Measurements from ENCODE around the gene CITED4.
"Not testable (repeated sequence)": the region's sequence is repeated elsewhere in the genome, so short reads cannot be mapped to it uniquely, and the experiment has no call there.

CITED4 gene

GRCh38 chr1:40862008-40862863 is at the start of gene CITED4:
Gene CITED4 (minus strand): TSS chr1:40862363. CDS start chr1:40862127, 236 bp downstream.
- peak within 1 kb of the TSS; percentile 78 to 94 for H3K27ac Mint-ChIP-seq
- H3K4me3 Mint-ChIP-seq: peak within 1 kb of the TSS; percentile 89 to 92
- peaks cover 26% of the 10 kb centered on the region for H3K4me1 Mint-ChIP-seq
- DNase-seq (peak; percentile 95), ATAC-seq (peak; percentile 93)
- peaks cover 31% of the 10 kb centered on the region for H3K27me3 Mint-ChIP-seq
- no peaks in the 10 kb centered on the region for H3K9me3 Mint-ChIP-seq

GRCh38 chr1:40911105-40911504 is 48.9 kb upstream of the CITED4 start:
- DNase-seq: no peak
- no peak overlapping the region for H3K27ac Mint-ChIP-seq
- no peaks in the 10 kb centered on the region for H3K9me3 Mint-ChIP-seq
- H3K4me1 Mint-ChIP-seq: no peaks in the 10 kb centered on the region
- no peak overlapping the region for H3K4me3 Mint-ChIP-seq
- H3K27me3 Mint-ChIP-seq: no peaks in the 10 kb centered on the region
- no peak for ATAC-seq

GRCh38 chr1:40909281-40909680 is 47.1 kb upstream of the CITED4 start:
- no peak for ATAC-seq
- DNase-seq: no peak
- no peak overlapping the region for H3K4me3 Mint-ChIP-seq
- no peaks in the 10 kb centered on the region for H3K4me1 Mint-ChIP-seq
- H3K9me3 Mint-ChIP-seq: no peaks in the 10 kb centered on the region
- no peak overlapping the region for H3K27ac Mint-ChIP-seq
- H3K27me3 Mint-ChIP-seq: no peaks in the 10 kb centered on the region

GRCh38 chr1:40908350-40908749 is 46.2 kb upstream of the CITED4 start:
- no peak overlapping the region for H3K4me3 Mint-ChIP-seq
- H3K27me3 Mint-ChIP-seq: no peaks in the 10 kb centered on the region
- no peak overlapping the region for H3K27ac Mint-ChIP-seq
- ATAC-seq (no peak), DNase-seq (no peak)
- H3K9me3 Mint-ChIP-seq: no peaks in the 10 kb centered on the region
- H3K4me1 Mint-ChIP-seq: no peaks in the 10 kb centered on the region

- no peak for ATAC-seq
- DNase-seq: no peak
- H3K4me1 Mint-ChIP-seq: no peaks in the 10 kb centered on the region
- H3K9me3 Mint-ChIP-seq: no peaks in the 10 kb centered on the region
- no peak overlapping the region for H3K4me3 Mint-ChIP-seq
- H3K27me3 Mint-ChIP-seq: no peaks in the 10 kb centered on the region
- H3K27ac Mint-ChIP-seq: no peak overlapping the region
These were observed 45.7 kb upstream of the CITED4 start for GRCh38 chr1:40907899-40908298.

GRCh38 chr1:40906781-40907400 is 44.7 kb upstream of the CITED4 start:
- DNase-seq: no peak
- H3K4me3 Mint-ChIP-seq: no peak overlapping the region
- H3K27me3 Mint-ChIP-seq: no peaks in the 10 kb centered on the region
- ATAC-seq: no peak
- no peaks in the 10 kb centered on the region for H3K4me1 Mint-ChIP-seq
- H3K27ac Mint-ChIP-seq: no peak overlapping the region
- no peaks in the 10 kb centered on the region for H3K9me3 Mint-ChIP-seq

GRCh38 chr1:40905061-40905460 is 42.9 kb upstream of the CITED4 start:
- H3K4me3 Mint-ChIP-seq: no peak overlapping the region
- H3K4me1 Mint-ChIP-seq: no peaks in the 10 kb centered on the region
- DNase-seq (no peak), ATAC-seq (no peak)
- no peak overlapping the region for H3K27ac Mint-ChIP-seq
- no peaks in the 10 kb centered on the region for H3K9me3 Mint-ChIP-seq
- H3K27me3 Mint-ChIP-seq: no peaks in the 10 kb centered on the region

- H3K4me3 Mint-ChIP-seq: no peak overlapping the region
- no peak for ATAC-seq
- no peaks in the 10 kb centered on the region for H3K9me3 Mint-ChIP-seq
- H3K27me3 Mint-ChIP-seq: no peaks in the 10 kb centered on the region
- peaks cover 7% of the 10 kb centered on the region for H3K4me1 Mint-ChIP-seq
- H3K27ac Mint-ChIP-seq: no peak overlapping the region
- DNase-seq: no peak
These were observed 40.9 kb upstream of the CITED4 start for GRCh38 chr1:40903106-40903505.

GRCh38 chr1:40901886-40902852 is 40.0 kb upstream of the CITED4 start:
- H3K27ac Mint-ChIP-seq: no peak overlapping the region
- H3K4me1 Mint-ChIP-seq: peaks cover 15% of the 10 kb centered on the region
- H3K4me3 Mint-ChIP-seq: no peak overlapping the region
- no peaks in the 10 kb centered on the region for H3K27me3 Mint-ChIP-seq
- H3K9me3 Mint-ChIP-seq: no peaks in the 10 kb centered on the region
- ATAC-seq: no peak
- no peak for DNase-seq

- ATAC-seq (no peak), DNase-seq (no peak)
- peaks cover 20% of the 10 kb centered on the region for H3K4me1 Mint-ChIP-seq
- H3K27ac Mint-ChIP-seq: no peak overlapping the region
- H3K4me3 Mint-ChIP-seq: no peak overlapping the region
- peaks cover 10% of the 10 kb centered on the region in 2 donors for H3K9me3 Mint-ChIP-seq
- no peaks in the 10 kb centered on the region for H3K27me3 Mint-ChIP-seq
These were observed 37.2 kb upstream of the CITED4 start for GRCh38 chr1:40899230-40899870.

- peak; percentile 80 for ATAC-seq
- peaks cover 19% of the 10 kb centered on the region in 2 donors for H3K9me3 Mint-ChIP-seq
- peaks cover 20% of the 10 kb centered on the region for H3K4me1 Mint-ChIP-seq
- peak in 1 of 2 donors; percentile 34 for DNase-seq
- H3K27me3 Mint-ChIP-seq: no peaks in the 10 kb centered on the region
- H3K27ac Mint-ChIP-seq: peak overlapping the region in 1 of 2 donors; percentile 46
- H3K4me3 Mint-ChIP-seq: no peak overlapping the region
These were observed 36.3 kb upstream of the CITED4 start for GRCh38 chr1:40898431-40898901.

- peaks cover 26 to 27% of the 10 kb centered on the region in 2 donors for H3K9me3 Mint-ChIP-seq
- peaks cover 20% of the 10 kb centered on the region for H3K4me1 Mint-ChIP-seq
- no peak overlapping the region for H3K27ac Mint-ChIP-seq
- no peak for ATAC-seq
- H3K4me3 Mint-ChIP-seq: no peak overlapping the region
- no peak for DNase-seq
- H3K27me3 Mint-ChIP-seq: no peaks in the 10 kb centered on the region
These were observed 35.4 kb upstream of the CITED4 start for GRCh38 chr1:40897513-40897912.

- H3K9me3 Mint-ChIP-seq: peaks cover 26 to 27% of the 10 kb centered on the region in 2 donors
- H3K4me3 Mint-ChIP-seq: no peak overlapping the region
- H3K27me3 Mint-ChIP-seq: no peaks in the 10 kb centered on the region
- H3K27ac Mint-ChIP-seq: no peak overlapping the region
- ATAC-seq (no peak), DNase-seq (no peak)
- peaks cover 20% of the 10 kb centered on the region for H3K4me1 Mint-ChIP-seq
These were observed 34.3 kb upstream of the CITED4 start for GRCh38 chr1:40896482-40896881.

GRCh38 chr1:40895601-40896000 is 33.4 kb upstream of the CITED4 start:
- DNase-seq: no peak
- Mint-ChIP-seq H3K4me3 (no peak overlapping the region), H3K27me3 (no peaks in the 10 kb centered on the region), H3K4me1 (peaks cover 20% of the 10 kb centered on the region), H3K27ac (no peak overlapping the region), H3K9me3 (peaks cover 26 to 27% of the 10 kb centered on the region in 2 donors)
- ATAC-seq: peak; percentile 73

- H3K27me3 Mint-ChIP-seq, ATAC-seq, H3K4me3 Mint-ChIP-seq, H3K27ac Mint-ChIP-seq, DNase-seq: not testable (repeated sequence)
- peaks cover 20% of the 10 kb centered on the region for H3K4me1 Mint-ChIP-seq
- peaks cover 26 to 27% of the 10 kb centered on the region in 2 donors for H3K9me3 Mint-ChIP-seq
These were observed 32.7 kb upstream of the CITED4 start for GRCh38 chr1:40894858-40895257.

All from stimulated activated naive CD8-positive, alpha-beta T cell treated with anti-CD3 and anti-CD28 coated beads, Interleukin-15, amount 100 ng/mL, for 72 hours (primary cell).